SK-N-SH treated with all-trans-retinoic acid at 6 μM for 48 hours (cell line): Measurements from ENCODE around the gene HEXIM2.

Experiments used
- ATAC-seq: fragments of 200-7000 bp; cut with Tn5 transposase; 3 replicates; pipeline ENCODE4 v1.9.1; 2020; ENCODE audit warnings: mild to moderate bottlenecking, moderate library complexity
- BACH2 ChIP-seq: fragments of 250-450 bp; sonication (Bioruptor Pico); IDR thresholded peaks from 2 replicates; pipeline ENCODE4 v1.9.0; 2021; ENCODE audit warnings: mild to moderate bottlenecking, borderline replicate concordance
- CREB5 ChIP-seq: fragments of 250-450 bp; sonication (Bioruptor Pico); IDR thresholded peaks from 2 replicates; pipeline ENCODE4 v1.5.1; 2020; ENCODE audit warnings: low read depth, mild to moderate bottlenecking, moderate library complexity
- CSDC2 ChIP-seq: fragments of 250-450 bp; sonication (Bioruptor Pico); IDR thresholded peaks from 2 replicates; pipeline ENCODE4 v1.5.0; 2020; ENCODE audit warnings: mild to moderate bottlenecking, moderate library complexity
- CSRNP3 ChIP-seq: fragments of 250-450 bp; sonication (Bioruptor Pico); IDR thresholded peaks from 2 replicates; pipeline ENCODE4 v1.5.1; 2021; ENCODE audit warnings: mild to moderate bottlenecking, moderate library complexity
- ESRRG ChIP-seq: fragments of 250-450 bp; sonication (Bioruptor Pico); IDR thresholded peaks from 2 replicates; pipeline ENCODE4 v1.6.1; 2021; ENCODE audit warnings: mild to moderate bottlenecking
- GLIS3 ChIP-seq: fragments of 250-450 bp; sonication (Bioruptor Pico); IDR thresholded peaks from 2 replicates; pipeline ENCODE4 v1.5.0; 2020; ENCODE audit warnings: mild to moderate bottlenecking, moderate library complexity
- OSR1 ChIP-seq: fragments of 250-450 bp; sonication (Bioruptor Pico); IDR thresholded peaks from 2 replicates; pipeline ENCODE4 v1.8.0; 2022; ENCODE audit warnings: moderate library complexity, mild to moderate bottlenecking, inconsistent platforms
- PATZ1 ChIP-seq: fragments of 250-450 bp; sonication (Bioruptor Pico); IDR thresholded peaks from 2 replicates; pipeline ENCODE4 v1.8.0; 2020; ENCODE audit warnings: mild to moderate bottlenecking, moderate library complexity, borderline replicate concordance
- POU6F1 ChIP-seq: fragments of 250-450 bp; sonication (Bioruptor Pico); IDR thresholded peaks from 2 replicates; pipeline ENCODE4 v1.8.0; 2021; ENCODE audit warnings: low read depth, mild to moderate bottlenecking, moderate library complexity, borderline replicate concordance
- RARB ChIP-seq: fragments of 250-450 bp; sonication (Bioruptor Pico); IDR thresholded peaks from 2 replicates; pipeline ENCODE4 v1.8.0; 2021; ENCODE audit warnings: mild to moderate bottlenecking, moderate library complexity
- SNAI2 ChIP-seq: fragments of 250-450 bp; sonication (Bioruptor Pico); IDR thresholded peaks from 2 replicates; pipeline ENCODE4 v1.5.0; 2020; ENCODE audit warnings: mild to moderate bottlenecking, moderate library complexity
- TCF4 ChIP-seq: fragments of 250-450 bp; sonication (Bioruptor Pico); IDR thresholded peaks from 2 replicates; pipeline ENCODE4 v1.8.0; 2021; ENCODE audit warnings: mild to moderate bottlenecking, moderate library complexity, borderline replicate concordance
- TOX ChIP-seq: fragments of 250-450 bp; sonication (Bioruptor Pico); IDR thresholded peaks from 2 replicates; pipeline ENCODE4 v1.8.0; 2021; ENCODE audit warnings: mild to moderate bottlenecking, moderate library complexity, borderline replicate concordance
- TSHZ2 ChIP-seq: fragments of 250-450 bp; sonication (Bioruptor Pico); IDR thresholded peaks from 2 replicates; pipeline ENCODE4 v1.5.0; 2020; ENCODE audit warnings: mild to moderate bottlenecking, moderate library complexity
- ZC3H10 ChIP-seq: fragments of 250-450 bp; sonication (Bioruptor Pico); IDR thresholded peaks from 2 replicates; pipeline ENCODE4 v1.5.1; 2021; ENCODE audit warnings: mild to moderate bottlenecking, moderate library complexity
- ZFP3 ChIP-seq: fragments of 250-450 bp; sonication (Bioruptor Pico); IDR thresholded peaks from 2 replicates; pipeline ENCODE4 v1.5.0; 2020; ENCODE audit warnings: mild to moderate bottlenecking, moderate library complexity
- ZFP30 ChIP-seq: fragments of 450-650 bp; formaldehyde crosslinking; IDR thresholded peaks from 2 replicates; pipeline ENCODE4 v1.5.0; 2022; ENCODE audit warnings: mild to moderate bottlenecking, moderate library complexity
- ZNF565 ChIP-seq: fragments of 450-650 bp; formaldehyde crosslinking; conservative IDR thresholded peaks from 2 replicates; pipeline ENCODE4 v1.5.0; 2020; ENCODE audit warnings: low read depth, mild to moderate bottlenecking, moderate library complexity
- ZNF70 ChIP-seq: fragments of 450-650 bp; formaldehyde crosslinking; IDR thresholded peaks from 2 replicates; pipeline ENCODE4 v1.5.0; 2020; ENCODE audit warnings: mild to moderate bottlenecking, moderate library complexity
- ZNF8 ChIP-seq: fragments of 450-650 bp; formaldehyde crosslinking; IDR thresholded peaks from 2 replicates; pipeline ENCODE4 v1.5.0; 2020; ENCODE audit warnings: mild to moderate bottlenecking, moderate library complexity

The HEXIM2 gene

GRCh38 chr17:45117848-45118646 is 43.6 kb upstream of the HEXIM2 start (continued):
- TF ChIP-seq ZNF8 (no peak), ZFP30 (CRISPR knock-in tag) (no peak), CSRNP3 (CRISPR knock-in tag) (no peak)

- no peak for ATAC-seq
- TF ChIP-seq ZFP30 (CRISPR knock-in tag) (no peak), RARB (CRISPR knock-in tag) (no peak), ZNF70 (CRISPR knock-in tag) (no peak), ZNF8 (no peak), CREB5 (CRISPR knock-in tag) (no peak), CSDC2 (CRISPR knock-in tag) (no peak)
Measured at GRCh38 chr17:45118691-45119090, 43.0 kb upstream of the HEXIM2 start.

- ATAC-seq = no peak
- TF ChIP-seq TOX (CRISPR knock-in tag) = no peak
- TF ChIP-seq ZNF70 (CRISPR knock-in tag) = no peak
- TF ChIP-seq ZNF565 = no peak
- TF ChIP-seq CREB5 (CRISPR knock-in tag) = no peak
- no peak for TF ChIP-seq SNAI2 (CRISPR knock-in tag)
- TF ChIP-seq ZNF8 = no peak
- no peak for TF ChIP-seq PATZ1 (CRISPR knock-in tag)
- TF ChIP-seq OSR1 = no peak
- TF ChIP-seq TCF4 (CRISPR knock-in tag) = no peak
- TF ChIP-seq ESRRG (CRISPR knock-in tag) = no peak
- TF ChIP-seq BACH2 (CRISPR knock-in tag) = no peak
- no peak for TF ChIP-seq CSDC2 (CRISPR knock-in tag)
Measured at GRCh38 chr17:45119964-45120363, 41.7 kb upstream of the HEXIM2 start.

- ATAC-seq = no peak
- TF ChIP-seq CSDC2 (CRISPR knock-in tag) (no peak), GLIS3 (no peak), TCF4 (CRISPR knock-in tag) (no peak), ZNF70 (CRISPR knock-in tag) (no peak), SNAI2 (CRISPR knock-in tag) (no peak), POU6F1 (CRISPR knock-in tag) (no peak), ESRRG (CRISPR knock-in tag) (no peak), BACH2 (CRISPR knock-in tag) (no peak), RARB (CRISPR knock-in tag) (no peak), TSHZ2 (CRISPR knock-in tag) (no peak), ZNF8 (no peak), ZC3H10 (CRISPR knock-in tag) (no peak), ZFP3 (CRISPR knock-in tag) (no peak), OSR1 (no peak)
- TF ChIP-seq, all 23 proteins: peak for 0
Measured at GRCh38 chr17:45120558-45120957, 41.1 kb upstream of the HEXIM2 start.
